ENCODE measurements around the gene GID8. TPM values are rescaled to one million over a fixed set of nuclear protein-coding genes. Genes with fewer than 3 reads are reported as not detected.

Gene GID8
- total and polyA plus RNA-seq, 2 of the 13 experiments (the other 11 are each of a cell fraction or from before 2014, with no cell fraction given) = 39.6 to 59.8 TPM

GRCh38 chr20:62951896-62952372, 14.0 kb downstream of the GID8 start (continued):
- TF ChIP-seq ZNF512 (CRISPR knock-in tag; IDR thresholded peaks at IDR 0.05) (peak; percentile 70; the same call in 1 of the 2 replicates), NFE2L2 (IDR thresholded peaks at IDR 0.05; ENCODE audit: low read length) (no peak), SMC3 (IDR thresholded peaks at IDR 0.05; ENCODE audit: low read length) (no peak), ZFP41 (CRISPR knock-in tag; IDR thresholded peaks at IDR 0.05; ENCODE audit: borderline replicate concordance) (no peak), WIZ (CRISPR knock-in tag; IDR thresholded peaks at IDR 0.05) (0 out of 2 replicates have a peak, but pooled peaks have one; percentile 6), MED13 (CRISPR knock-in tag; IDR thresholded peaks at IDR 0.05) (no peak), ZBTB40 (IDR thresholded peaks at IDR 0.05) (no peak), ZBTB40 (CRISPR knock-in tag; IDR thresholded peaks at IDR 0.05) (no peak), ZNF562 (CRISPR knock-in tag; IDR thresholded peaks at IDR 0.05; ENCODE audit: borderline replicate concordance) (no peak), ZNF264 (CRISPR knock-in tag; IDR thresholded peaks at IDR 0.05) (no peak), ATAD3A (CRISPR knock-in tag; IDR thresholded peaks at IDR 0.05) (no peak), ATRX (CRISPR knock-in tag; IDR thresholded peaks at IDR 0.05; ENCODE audit: borderline replicate concordance) (no peak), ZFP36L2 (CRISPR knock-in tag; IDR thresholded peaks at IDR 0.05) (no peak), MNT (IDR thresholded peaks at IDR 0.05) (no peak), CCDC6 (CRISPR knock-in tag; IDR thresholded peaks at IDR 0.05) (no peak), AHR (CRISPR knock-in tag; IDR thresholded peaks at IDR 0.05) (peak; percentile 13; the same call in 1 of the 2 replicates), TP53 (CRISPR knock-in tag; conservative IDR thresholded peaks at IDR 0.05) (0 out of 2 replicates have a peak, but pooled peaks have one; percentile 8), MAF1 (CRISPR knock-in tag; IDR thresholded peaks at IDR 0.05; ENCODE audit: borderline replicate concordance) (no peak), HOXA3 (CRISPR knock-in tag; IDR thresholded peaks at IDR 0.05) (no peak), SRSF4 (IDR thresholded peaks at IDR 0.05; ENCODE audit: low read depth, low read length, poor library complexity, severe bottlenecking) (no peak), NR2F6 (IDR thresholded peaks at IDR 0.05) (no peak), NR2F6 (CRISPR knock-in tag; IDR thresholded peaks at IDR 0.05) (no peak)
